Ishikawa (cell line): ENCODE results near the gene GNAS.
A peak's percentile ranks its signal among the peaks of the same experiment; 100 is the strongest.

Experiments used
- CEBPB ChIP-seq: IDR thresholded peaks from 2 replicates; pipeline ENCODE4 v1.6.1; 2012
- CREB1 ChIP-seq: IDR thresholded peaks from 2 replicates; pipeline ENCODE4 v1.6.1; 2012; ENCODE audit warnings: low read depth
- EGR1 ChIP-seq: IDR thresholded peaks from 2 replicates; pipeline ENCODE4 v1.6.1; 2012
- EP300 ChIP-seq: IDR thresholded peaks from 2 replicates; pipeline ENCODE4 v1.6.1; 2012; ENCODE audit warnings: borderline replicate concordance
- FOXM1 ChIP-seq: IDR thresholded peaks from 2 replicates; pipeline ENCODE4 v1.6.1; 2012; ENCODE audit warnings: low read depth, borderline replicate concordance
- NFIC ChIP-seq: IDR thresholded peaks from 2 replicates; pipeline ENCODE4 v1.6.1; 2012
- RAD21 ChIP-seq: IDR thresholded peaks from 2 replicates; pipeline ENCODE4 v1.6.1; 2012; ENCODE audit warnings: low read depth
- TCF12 ChIP-seq: IDR thresholded peaks from 2 replicates; pipeline ENCODE4 v1.6.1; 2012; ENCODE audit warnings: low read depth
- TEAD4 ChIP-seq: IDR thresholded peaks from 2 replicates; pipeline ENCODE4 v1.6.1; 2012
- YY1 ChIP-seq: IDR thresholded peaks from 2 replicates; pipeline ENCODE4 v1.6.1; 2012; ENCODE audit warnings: low read depth
- ZBTB7A ChIP-seq: IDR thresholded peaks from 2 replicates; pipeline ENCODE4 v1.6.1; 2012; ENCODE audit warnings: low read depth
- TF ChIP-seq, protein P1 (sequence below): IDR thresholded peaks from 2 replicates; pipeline ENCODE4 v1.6.1; 2012; ENCODE audit warnings: low read depth, mild to moderate bottlenecking
- TF ChIP-seq, protein P2 (sequence below): IDR thresholded peaks from 2 replicates; pipeline ENCODE4 v1.6.1; 2012
- TF ChIP-seq, protein P3 (sequence below): IDR thresholded peaks from 2 replicates; pipeline ENCODE4 v1.6.1; 2012

The GNAS gene

DNA sequence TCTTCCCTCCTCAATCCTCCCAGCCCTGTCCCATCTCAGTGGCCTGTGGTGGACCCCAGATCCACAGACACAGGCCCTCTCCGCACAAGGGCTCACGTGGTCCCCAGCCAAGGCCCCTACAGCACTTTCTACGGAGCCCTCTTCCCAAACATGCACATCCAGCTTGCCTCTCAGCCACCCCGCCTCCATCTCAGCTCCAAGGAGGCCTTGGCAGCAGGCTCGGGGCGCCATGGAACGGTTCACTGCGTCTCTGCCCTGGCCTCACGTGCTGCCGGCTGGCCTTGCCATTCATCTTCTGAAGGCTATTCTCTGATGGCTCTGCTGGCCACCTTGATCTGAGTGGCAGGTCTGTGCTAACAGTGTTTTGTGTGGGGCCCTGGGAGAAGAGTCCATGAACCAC lies 34.8 kb upstream of the GNAS start:
- TF ChIP-seq, protein P1, sequence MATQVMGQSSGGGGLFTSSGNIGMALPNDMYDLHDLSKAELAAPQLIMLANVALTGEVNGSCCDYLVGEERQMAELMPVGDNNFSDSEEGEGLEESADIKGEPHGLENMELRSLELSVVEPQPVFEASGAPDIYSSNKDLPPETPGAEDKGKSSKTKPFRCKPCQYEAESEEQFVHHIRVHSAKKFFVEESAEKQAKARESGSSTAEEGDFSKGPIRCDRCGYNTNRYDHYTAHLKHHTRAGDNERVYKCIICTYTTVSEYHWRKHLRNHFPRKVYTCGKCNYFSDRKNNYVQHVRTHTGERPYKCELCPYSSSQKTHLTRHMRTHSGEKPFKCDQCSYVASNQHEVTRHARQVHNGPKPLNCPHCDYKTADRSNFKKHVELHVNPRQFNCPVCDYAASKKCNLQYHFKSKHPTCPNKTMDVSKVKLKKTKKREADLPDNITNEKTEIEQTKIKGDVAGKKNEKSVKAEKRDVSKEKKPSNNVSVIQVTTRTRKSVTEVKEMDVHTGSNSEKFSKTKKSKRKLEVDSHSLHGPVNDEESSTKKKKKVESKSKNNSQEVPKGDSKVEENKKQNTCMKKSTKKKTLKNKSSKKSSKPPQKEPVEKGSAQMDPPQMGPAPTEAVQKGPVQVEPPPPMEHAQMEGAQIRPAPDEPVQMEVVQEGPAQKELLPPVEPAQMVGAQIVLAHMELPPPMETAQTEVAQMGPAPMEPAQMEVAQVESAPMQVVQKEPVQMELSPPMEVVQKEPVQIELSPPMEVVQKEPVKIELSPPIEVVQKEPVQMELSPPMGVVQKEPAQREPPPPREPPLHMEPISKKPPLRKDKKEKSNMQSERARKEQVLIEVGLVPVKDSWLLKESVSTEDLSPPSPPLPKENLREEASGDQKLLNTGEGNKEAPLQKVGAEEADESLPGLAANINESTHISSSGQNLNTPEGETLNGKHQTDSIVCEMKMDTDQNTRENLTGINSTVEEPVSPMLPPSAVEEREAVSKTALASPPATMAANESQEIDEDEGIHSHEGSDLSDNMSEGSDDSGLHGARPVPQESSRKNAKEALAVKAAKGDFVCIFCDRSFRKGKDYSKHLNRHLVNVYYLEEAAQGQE, result no peak
- TF ChIP-seq RAD21 (no peak), NFIC (no peak), TCF12 (no peak), TEAD4 (no peak)
- TF ChIP-seq, protein P2, sequence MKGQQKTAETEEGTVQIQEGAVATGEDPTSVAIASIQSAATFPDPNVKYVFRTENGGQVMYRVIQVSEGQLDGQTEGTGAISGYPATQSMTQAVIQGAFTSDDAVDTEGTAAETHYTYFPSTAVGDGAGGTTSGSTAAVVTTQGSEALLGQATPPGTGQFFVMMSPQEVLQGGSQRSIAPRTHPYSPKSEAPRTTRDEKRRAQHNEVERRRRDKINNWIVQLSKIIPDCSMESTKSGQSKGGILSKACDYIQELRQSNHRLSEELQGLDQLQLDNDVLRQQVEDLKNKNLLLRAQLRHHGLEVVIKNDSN, result no peak

DNA sequence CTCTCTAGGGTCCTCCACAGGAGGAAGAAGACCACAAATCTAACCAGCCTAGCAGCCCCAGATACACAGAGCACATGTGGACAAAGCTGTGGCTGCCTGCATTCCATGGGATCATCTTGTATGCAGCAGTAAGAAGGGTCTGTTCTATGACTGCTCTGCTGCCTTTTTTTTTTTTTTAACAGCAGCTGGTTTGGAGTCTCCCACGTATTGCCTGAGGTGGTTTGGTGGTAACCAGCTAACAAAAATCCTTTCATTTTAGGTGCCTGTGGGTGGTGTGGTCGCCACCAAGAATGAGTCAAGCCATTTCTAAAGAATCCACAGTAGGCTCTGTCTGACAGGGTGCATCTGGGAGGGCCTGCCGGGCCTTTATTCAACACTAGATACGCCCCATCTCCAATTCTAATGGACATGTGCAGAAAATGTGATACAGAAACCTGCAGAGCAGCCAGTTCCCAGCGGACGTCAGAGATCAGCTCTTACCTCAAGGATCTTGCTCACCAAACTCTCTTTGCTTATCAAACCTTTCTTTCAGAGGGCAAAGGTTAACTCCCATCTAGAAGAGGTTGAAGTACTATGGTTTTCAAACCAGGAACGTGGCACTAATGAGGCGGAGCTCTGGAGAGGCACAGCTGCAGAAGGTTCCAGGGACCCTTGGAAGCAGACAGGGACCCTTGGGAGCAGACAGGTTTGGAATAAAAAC lies 33.8 kb upstream of the GNAS start:
- no peak for TF ChIP-seq CREB1
- no peak for TF ChIP-seq FOXM1
- no peak for TF ChIP-seq EP300
- TF ChIP-seq, protein P2, result no peak
- no peak for TF ChIP-seq NFIC
- no peak for TF ChIP-seq YY1
- TF ChIP-seq, protein P3, sequence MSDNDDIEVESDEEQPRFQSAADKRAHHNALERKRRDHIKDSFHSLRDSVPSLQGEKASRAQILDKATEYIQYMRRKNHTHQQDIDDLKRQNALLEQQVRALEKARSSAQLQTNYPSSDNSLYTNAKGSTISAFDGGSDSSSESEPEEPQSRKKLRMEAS, result no peak
- TF ChIP-seq TEAD4, result no peak
- no peak for TF ChIP-seq ZBTB7A
- TF ChIP-seq TCF12, result no peak
- TF ChIP-seq CEBPB, result no peak

DNA sequence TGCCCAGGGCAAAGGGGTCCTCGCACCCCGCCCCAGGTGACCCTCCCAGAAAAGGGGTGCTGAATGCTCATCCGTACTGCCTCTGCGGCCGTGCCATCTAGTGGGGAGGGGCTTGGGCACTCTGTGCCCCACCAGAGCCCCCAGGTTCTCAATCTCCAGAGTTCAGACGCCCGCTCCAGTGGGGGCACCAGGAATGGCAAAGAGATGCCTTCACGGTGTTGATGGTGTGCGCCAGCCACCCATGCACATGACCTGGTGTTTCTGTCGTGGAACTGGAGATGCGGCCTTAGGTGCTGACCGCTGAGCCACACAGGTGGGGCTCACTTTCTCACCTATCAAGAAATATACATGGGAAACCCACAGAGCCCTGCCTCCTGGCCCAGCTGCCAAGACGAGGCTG lies 32.6 kb upstream of the GNAS start:
- TF ChIP-seq, protein P2, result no peak
- TF ChIP-seq EGR1 (no peak), TCF12 (no peak), YY1 (no peak)
- TF ChIP-seq, protein P1, result no peak
- TF ChIP-seq, protein P3, result no peak

DNA sequence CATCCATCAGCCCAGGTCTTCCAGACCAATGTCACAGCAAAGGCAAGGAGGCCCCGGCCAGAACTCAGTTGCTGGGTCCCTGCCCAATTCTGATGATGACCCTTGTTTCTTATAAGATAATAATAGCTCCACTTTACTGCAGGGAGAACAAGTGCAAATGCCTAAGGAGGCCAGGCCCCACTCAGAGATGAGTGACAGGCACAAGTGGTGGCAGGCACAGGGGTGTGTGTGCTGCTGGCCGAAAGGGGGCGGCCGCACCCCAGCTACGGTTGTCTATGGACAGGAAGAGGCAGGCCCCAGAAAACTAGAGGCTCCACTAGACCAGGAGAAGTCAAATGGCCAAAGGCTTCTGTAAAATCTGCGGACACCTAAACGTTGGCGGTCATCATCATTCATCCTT lies 30.4 kb upstream of the GNAS start:
- no peak for TF ChIP-seq YY1

DNA sequence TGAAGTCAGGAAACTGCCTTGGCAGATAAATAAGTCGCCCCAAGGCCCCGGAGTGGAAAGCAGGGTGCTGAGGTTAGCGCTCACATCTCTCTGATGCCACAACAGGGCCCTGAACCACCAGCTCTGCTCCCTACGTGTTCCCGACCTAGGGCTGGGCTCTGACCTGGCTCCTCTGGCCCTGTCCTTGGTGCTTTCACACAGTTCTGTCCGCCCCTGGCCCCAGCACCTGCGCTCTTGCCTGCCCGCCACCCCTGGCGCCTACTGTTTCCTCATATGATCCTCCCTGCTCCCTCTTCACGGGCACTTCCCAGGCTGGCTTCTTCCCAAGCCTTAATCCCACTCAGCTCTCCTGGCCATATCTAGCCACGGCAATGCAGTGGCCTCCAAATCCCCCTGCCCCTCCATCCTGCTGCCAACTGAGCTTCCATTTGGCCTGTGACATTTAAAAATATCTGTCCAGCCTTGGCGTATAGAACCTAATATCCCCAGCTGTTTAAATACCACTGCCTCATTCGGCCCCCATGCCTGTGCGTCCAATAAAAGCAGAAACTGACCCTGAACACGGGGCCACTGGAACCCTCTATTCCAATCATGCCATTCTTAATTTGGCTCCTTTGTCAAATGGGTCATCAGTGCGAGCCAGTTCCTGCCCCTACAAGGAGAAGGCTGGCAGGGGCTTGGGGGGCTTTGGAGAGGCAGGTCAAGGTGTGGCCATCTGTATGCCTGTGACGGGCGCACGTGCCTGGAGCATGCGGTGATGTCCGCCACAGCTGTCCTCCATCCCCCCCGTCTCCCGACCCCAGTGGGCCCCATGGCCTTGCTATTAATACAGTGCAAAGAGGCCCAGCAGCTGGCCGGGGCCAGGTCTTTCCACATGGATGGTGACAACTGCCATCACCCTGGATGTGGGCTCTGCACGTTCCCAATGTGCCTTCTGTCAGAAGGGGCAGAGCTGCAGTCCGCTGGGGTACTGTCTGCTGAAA lies 29.5 kb upstream of the GNAS start:
- TF ChIP-seq, protein P1, result peak; percentile 45; the same call in 1 of the 2 replicates
- no peak for TF ChIP-seq TEAD4
